C1 segment of cervical spinal cord (tissue), 14 donors: ENCODE measurements around the gene DOK3.
"Not testable (repeated sequence)": the region's sequence is repeated elsewhere in the genome, so short reads cannot be mapped to it uniquely, and the experiment has no call there.

Experiments
- DNase-seq, 14 donors: peaks; one replicate each; lab custom pipeline; 2025; lab: John Stamatoyannopoulos, UW

DOK3 gene

GRCh38 chr5:177536386-177536785, 26.8 kb upstream of the DOK3 start:
- no peak for DNase-seq

- DNase-seq, result no peak
Observed at GRCh38 chr5:177535125-177535524, 25.5 kb upstream of the DOK3 start.

- not testable (repeated sequence) for DNase-seq
Observed at GRCh38 chr5:177534433-177534832, 24.8 kb upstream of the DOK3 start.

- no peak for DNase-seq
Observed at GRCh38 chr5:177531209-177531940, 21.7 kb upstream of the DOK3 start.

GRCh38 chr5:177530638-177531037, 21.0 kb upstream of the DOK3 start:
- DNase-seq, result peak in 1 of 14 donors; percentile 44

GRCh38 chr5:177529247-177530203, 19.9 kb upstream of the DOK3 start:
- DNase-seq, result no peak

- no peak for DNase-seq
Observed at GRCh38 chr5:177528631-177529030, 19.0 kb upstream of the DOK3 start.

GRCh38 chr5:177527595-177527994, 18.0 kb upstream of the DOK3 start:
- no peak for DNase-seq

GRCh38 chr5:177526791-177527190, 17.2 kb upstream of the DOK3 start:
- DNase-seq, result no peak

GRCh38 chr5:177526191-177526590, 16.6 kb upstream of the DOK3 start:
- DNase-seq, result no peak

- peak in 3 of 14 donors; percentile 18 to 75 (median 31) for DNase-seq
Observed at GRCh38 chr5:177524941-177525655, 15.5 kb upstream of the DOK3 start.

- DNase-seq, result no peak
Observed at GRCh38 chr5:177524539-177524900, 14.9 kb upstream of the DOK3 start.

GRCh38 chr5:177523711-177524538, 14.3 kb upstream of the DOK3 start:
- DNase-seq, result no peak

GRCh38 chr5:177520916-177521513, 11.4 kb upstream of the DOK3 start:
- no peak for DNase-seq

- DNase-seq, result no peak
Observed at GRCh38 chr5:177520271-177520670, 10.6 kb upstream of the DOK3 start.

- DNase-seq, result no peak
Observed at GRCh38 chr5:177519463-177520235, 10.0 kb upstream of the DOK3 start.

- peak; percentile 78 to 98 (median 96) for DNase-seq
Observed at GRCh38 chr5:177516601-177517568, 7.3 kb upstream of the DOK3 start, which contains the start of gene DDX41. Gene DDX41 (minus strand): TSS chr5:177516961. CDS start chr5:177516945, 16 bp downstream.

- DNase-seq, result no peak
Observed at GRCh38 chr5:177515580-177515979, 6.0 kb upstream of the DOK3 start.

- DNase-seq, result no peak
Observed at GRCh38 chr5:177514541-177514940, 4.9 kb upstream of the DOK3 start.
